Mesenteric fat pad (tissue), 1 donor: ENCODE results near the gene RBMS3. TPM values are rescaled to one million over a fixed set of nuclear protein-coding genes. Genes with fewer than 3 reads are reported as not detected.

Source experiments
- DNase-seq: peaks from one replicate; pipeline ENCODE4 v3.0.0-alpha.2; 2020; ENCODE audit warnings: low spot score
- total RNA-seq: library from RNA; stranded (reverse); fragmentation: NEBNext Ultra II Directional; extraction: Animal tissue kit (Norgen Biotek cat#: 25700); gene quantifications from one replicate; pipeline ENCODE4 v1.2.1, GENCODE V29; 2021
- donor health status: DM: yes; HTN: yes; CAD: no.

RBMS3 gene
- total RNA-seq, 1 donor from 2014 or later = 127 TPM

- DNase-seq = no peak
Observed at GRCh38 chr3:29475854-29476253, 195.0 kb downstream of the RBMS3 start.

- DNase-seq = no peak
Observed at GRCh38 chr3:29478611-29479010, 197.7 kb downstream of the RBMS3 start.

- DNase-seq = no peak
Observed at GRCh38 chr3:29481249-29481648, 200.4 kb downstream of the RBMS3 start.

- no peak for DNase-seq
Observed at GRCh38 chr3:29481969-29482767, 201.3 kb downstream of the RBMS3 start.

- DNase-seq = no peak
Observed at GRCh38 chr3:29484633-29485032, 203.8 kb downstream of the RBMS3 start.

GRCh38 chr3:29486096-29486495, 205.2 kb downstream of the RBMS3 start:
- DNase-seq = no peak

- no peak for DNase-seq
Observed at GRCh38 chr3:29486917-29487316, 206.0 kb downstream of the RBMS3 start.

GRCh38 chr3:29488922-29489321, 208.1 kb downstream of the RBMS3 start:
- no peak for DNase-seq

GRCh38 chr3:29493109-29493508, 212.2 kb downstream of the RBMS3 start:
- DNase-seq = no peak

GRCh38 chr3:29494305-29495036, 213.6 kb downstream of the RBMS3 start:
- no peak for DNase-seq

- DNase-seq = no peak
Observed at GRCh38 chr3:29497282-29497681, 216.4 kb downstream of the RBMS3 start.

- DNase-seq = no peak
Observed at GRCh38 chr3:29502771-29503170, 221.9 kb downstream of the RBMS3 start.

- no peak for DNase-seq
Observed at GRCh38 chr3:29503314-29503713, 222.4 kb downstream of the RBMS3 start.

- DNase-seq = no peak
Observed at GRCh38 chr3:29503958-29504357, 223.1 kb downstream of the RBMS3 start.

GRCh38 chr3:29506502-29506901, 225.6 kb downstream of the RBMS3 start:
- DNase-seq = no peak

GRCh38 chr3:29511701-29512100, 230.8 kb downstream of the RBMS3 start:
- DNase-seq = no peak

GRCh38 chr3:29512641-29513040, 231.8 kb downstream of the RBMS3 start:
- no peak for DNase-seq

- DNase-seq = no peak
Observed at GRCh38 chr3:29513236-29513635, 232.4 kb downstream of the RBMS3 start.

GRCh38 chr3:29514170-29514569, 233.3 kb downstream of the RBMS3 start:
- DNase-seq = no peak

- no peak for DNase-seq
Observed at GRCh38 chr3:29514912-29515311, 234.0 kb downstream of the RBMS3 start.

GRCh38 chr3:29515451-29515850, 234.6 kb downstream of the RBMS3 start:
- no peak for DNase-seq

GRCh38 chr3:29516164-29516563, 235.3 kb downstream of the RBMS3 start:
- DNase-seq = no peak

GRCh38 chr3:29520764-29521163, 239.9 kb downstream of the RBMS3 start:
- no peak for DNase-seq
